C4-2B (cell line): ENCODE measurements around the gene VAC14.

Experiments
- H3K27ac ChIP-seq: fragments of 450-650 bp; 2 replicates; pipeline ENCODE4 v1.5.1; 2017
- ZFX ChIP-seq: fragments of 450-650 bp; IDR thresholded peaks from 2 replicates; pipeline ENCODE4 v1.6.1; 2017
- TF ChIP-seq, protein P1 (sequence below): fragments of 450-650 bp; conservative IDR thresholded peaks from 2 replicates; pipeline ENCODE4 v1.5.1; 2017; ENCODE audit warnings: mild to moderate bottlenecking

Gene VAC14

DNA sequence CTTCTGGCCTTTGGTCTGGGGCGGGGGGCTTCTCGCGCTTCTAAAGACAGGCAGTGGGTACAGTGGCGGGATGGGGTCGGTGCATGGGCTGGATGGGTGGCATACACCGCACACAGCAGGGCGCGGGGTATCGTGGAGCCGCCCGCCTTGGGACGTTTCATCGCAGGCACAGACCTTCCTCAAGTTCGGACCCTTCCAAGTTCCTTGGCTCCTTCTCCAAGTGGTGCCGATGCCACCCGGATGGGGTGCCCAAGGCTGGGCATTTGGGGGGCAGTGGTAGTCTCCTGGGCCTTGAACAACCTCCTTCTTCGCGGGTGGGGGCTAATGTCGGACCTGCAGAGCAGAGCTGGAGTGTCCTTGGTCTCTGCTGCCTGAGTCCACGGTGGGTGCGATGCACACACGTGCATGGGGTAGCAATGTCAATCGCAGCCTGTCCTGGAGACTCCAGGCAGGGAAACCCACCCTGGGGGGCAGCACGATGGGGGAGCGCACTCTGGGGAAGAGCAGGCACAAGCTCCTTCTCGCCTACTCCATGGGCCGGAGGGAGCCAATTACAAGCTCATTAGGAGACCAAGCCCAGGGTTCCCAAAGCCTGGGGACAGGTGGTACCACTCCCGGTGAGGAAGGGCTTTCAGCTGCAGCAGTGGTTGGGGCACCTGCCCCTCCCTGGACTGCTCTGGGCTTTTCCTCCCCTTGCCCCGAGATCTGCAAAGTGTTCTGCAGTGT is 114.4 kb downstream of the VAC14 start:
- TF ChIP-seq ZFX: no peak
- peak overlapping the region; percentile 81 for H3K27ac ChIP-seq

DNA sequence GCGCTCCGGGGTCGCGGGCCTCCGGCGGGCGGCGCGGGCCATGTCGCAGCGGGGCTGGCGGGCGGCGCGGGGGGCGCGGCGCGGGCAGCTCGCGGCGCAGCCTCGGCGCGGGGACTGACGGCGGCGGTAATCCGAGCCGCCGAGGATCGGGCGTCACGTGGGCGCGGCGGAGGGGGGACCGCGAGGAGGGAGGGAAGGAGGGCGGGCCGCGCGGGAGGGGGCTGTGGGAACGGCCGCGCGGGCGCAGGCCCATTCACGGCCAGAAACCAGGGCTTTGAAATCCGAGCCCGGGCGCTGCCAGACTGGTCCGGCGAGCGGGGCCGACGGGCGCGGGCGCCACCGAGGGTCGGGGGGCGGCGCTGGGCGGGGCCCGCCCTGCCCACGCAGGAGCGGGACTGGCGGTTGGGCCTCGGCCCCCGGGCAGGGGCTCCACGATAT is 115.0 kb downstream of the VAC14 start, which contains the start of gene MTSS2:
MTSS2 (minus strand) TSS at position 116 of the 438 bp plus-strand sequence. CDS start 262 bp downstream, outside the sequence.
- TF ChIP-seq, protein P1, sequence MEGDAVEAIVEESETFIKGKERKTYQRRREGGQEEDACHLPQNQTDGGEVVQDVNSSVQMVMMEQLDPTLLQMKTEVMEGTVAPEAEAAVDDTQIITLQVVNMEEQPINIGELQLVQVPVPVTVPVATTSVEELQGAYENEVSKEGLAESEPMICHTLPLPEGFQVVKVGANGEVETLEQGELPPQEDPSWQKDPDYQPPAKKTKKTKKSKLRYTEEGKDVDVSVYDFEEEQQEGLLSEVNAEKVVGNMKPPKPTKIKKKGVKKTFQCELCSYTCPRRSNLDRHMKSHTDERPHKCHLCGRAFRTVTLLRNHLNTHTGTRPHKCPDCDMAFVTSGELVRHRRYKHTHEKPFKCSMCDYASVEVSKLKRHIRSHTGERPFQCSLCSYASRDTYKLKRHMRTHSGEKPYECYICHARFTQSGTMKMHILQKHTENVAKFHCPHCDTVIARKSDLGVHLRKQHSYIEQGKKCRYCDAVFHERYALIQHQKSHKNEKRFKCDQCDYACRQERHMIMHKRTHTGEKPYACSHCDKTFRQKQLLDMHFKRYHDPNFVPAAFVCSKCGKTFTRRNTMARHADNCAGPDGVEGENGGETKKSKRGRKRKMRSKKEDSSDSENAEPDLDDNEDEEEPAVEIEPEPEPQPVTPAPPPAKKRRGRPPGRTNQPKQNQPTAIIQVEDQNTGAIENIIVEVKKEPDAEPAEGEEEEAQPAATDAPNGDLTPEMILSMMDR: no peak
- TF ChIP-seq ZFX: 0 out of 2 replicates have a peak, but pooled peaks have one; percentile 15
- peak within 1 kb of the TSS; percentile 81 for H3K27ac ChIP-seq

DNA sequence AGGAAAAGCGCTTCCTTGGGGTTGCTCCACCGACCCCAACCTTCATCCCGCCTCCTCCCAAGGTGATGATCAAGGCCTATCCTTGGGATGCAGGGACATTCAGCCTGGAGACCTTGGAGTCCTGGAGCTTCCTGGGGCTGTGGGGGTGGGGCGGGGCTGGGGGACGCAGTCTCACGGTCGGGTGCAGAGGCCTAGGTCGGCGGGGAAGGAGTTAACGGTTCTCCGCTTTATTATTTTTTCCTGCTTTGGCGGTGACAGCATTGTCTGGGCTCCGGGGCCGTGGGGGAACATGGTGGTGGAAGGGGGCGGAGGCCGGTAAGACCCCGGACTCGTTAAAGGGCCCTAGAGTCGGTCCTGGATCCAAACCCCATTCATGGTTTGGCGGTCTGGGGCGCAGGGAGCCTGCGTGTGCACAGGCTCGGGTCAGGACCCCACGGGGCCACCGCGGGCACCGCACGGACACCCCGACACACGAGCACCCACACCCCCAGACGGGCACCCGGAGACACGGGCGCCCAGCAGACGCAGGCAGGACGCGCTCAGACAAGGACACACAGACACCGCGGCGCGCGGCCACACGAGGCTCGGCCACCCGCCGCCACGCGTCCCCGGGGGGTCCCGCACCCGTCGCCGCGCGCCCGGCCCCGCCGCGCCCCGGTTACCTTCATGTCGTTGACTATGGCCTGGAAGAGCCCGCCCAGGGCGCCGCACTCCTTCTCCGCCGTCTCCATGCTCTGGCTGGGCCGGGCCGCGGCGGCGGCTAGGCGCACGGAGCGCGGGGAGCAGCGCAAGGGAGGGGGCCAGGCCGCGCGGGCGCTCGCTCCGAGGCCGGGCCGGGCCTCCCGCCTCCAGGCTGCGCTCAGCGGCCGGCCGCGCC is 115.7 kb downstream of the VAC14 start:
- H3K27ac ChIP-seq: peak overlapping the region; percentile 81
- TF ChIP-seq ZFX: peak; percentile 61; the same call in 1 of the 2 replicates
- TF ChIP-seq, protein P1: no peak

DNA sequence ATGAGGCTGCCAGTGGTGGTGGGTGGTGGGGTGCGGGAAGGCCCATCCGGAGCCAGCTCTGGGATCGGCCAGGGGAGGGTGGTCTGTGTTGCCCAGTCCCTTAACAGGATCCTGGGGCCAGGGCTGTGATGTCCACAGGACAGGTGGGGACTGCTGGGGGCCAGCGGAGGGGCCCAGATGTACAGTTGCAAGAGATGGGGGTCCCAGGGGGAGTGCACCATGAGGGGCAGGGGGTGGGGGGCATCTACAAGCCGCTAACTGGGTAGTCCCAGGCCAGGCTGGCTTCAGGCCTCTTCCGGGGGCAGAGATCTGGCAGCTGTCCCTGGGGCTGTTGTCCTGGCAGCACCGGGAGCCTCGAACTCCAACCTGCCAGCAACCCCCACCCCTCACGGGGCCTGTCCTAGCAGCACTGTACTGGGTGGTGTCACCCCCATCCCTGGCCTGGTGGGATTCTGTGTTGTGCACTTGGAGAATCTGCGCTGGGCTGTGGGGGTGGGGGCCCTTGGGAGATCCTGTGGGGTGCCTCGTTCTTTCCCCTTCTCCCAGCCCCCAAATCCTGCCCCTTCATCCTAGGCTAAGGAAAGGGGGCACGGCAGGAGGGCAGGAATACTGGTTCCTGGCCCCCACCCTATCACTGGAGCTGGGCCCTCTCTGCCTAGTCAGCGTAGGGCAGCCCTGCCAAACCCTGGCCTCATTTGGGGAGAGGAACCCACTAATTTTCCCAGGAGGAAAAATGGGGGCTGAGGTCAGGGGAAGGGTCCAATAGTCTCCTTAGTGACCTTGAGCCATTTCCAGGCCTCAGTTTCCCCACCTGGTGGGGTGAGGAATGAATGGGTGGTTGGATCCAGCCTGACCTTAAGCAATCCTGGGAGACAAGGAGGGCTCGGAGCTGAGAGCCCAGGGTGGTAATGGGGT is 116.6 kb downstream of the VAC14 start:
- peak overlapping the region; percentile 81 for H3K27ac ChIP-seq

DNA sequence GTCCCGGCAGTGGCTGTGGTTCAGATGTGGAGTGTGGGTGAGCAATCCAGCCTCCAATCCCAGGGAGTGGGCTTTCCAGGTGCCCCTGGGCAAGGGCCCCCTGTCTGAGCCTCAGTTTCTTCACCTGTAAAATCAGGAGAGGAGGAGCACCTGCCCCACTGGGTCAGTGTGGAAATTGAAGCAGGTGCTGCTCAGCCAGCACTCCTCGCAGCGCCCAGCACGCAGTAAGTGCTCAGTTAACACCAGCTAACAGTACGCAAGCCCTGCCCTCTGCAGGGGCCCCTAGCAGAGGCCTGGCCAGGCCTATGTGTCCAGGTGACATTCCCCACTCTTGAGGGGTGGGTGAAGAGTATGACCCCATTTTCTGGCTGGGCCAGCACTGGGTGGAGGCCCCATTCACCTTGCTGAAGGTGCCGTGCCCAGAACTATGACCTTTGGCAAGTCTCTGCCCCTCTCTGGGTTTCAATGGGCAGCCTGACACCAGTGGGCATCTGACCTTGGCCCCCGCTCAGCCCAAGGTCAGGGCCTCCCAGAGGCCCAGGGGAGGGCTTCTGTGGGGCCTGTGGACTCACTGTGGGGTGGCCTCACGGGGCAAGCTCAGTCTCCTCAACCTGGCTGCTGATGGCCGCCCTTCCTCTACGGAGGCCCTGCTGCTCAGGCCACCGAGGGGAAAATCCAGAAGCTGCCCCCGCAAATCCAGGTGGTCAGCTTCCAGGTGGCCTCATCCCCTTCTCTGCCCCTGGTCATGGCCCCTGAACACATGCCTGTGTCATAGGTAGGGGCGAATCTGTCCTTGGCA is 117.6 kb downstream of the VAC14 start:
- H3K27ac ChIP-seq: no peak overlapping the region

More for the DNA sequence above, 116.6 kb downstream of the VAC14 start:
- TF ChIP-seq ZFX: no peak
- TF ChIP-seq, protein P1: no peak

DNA sequence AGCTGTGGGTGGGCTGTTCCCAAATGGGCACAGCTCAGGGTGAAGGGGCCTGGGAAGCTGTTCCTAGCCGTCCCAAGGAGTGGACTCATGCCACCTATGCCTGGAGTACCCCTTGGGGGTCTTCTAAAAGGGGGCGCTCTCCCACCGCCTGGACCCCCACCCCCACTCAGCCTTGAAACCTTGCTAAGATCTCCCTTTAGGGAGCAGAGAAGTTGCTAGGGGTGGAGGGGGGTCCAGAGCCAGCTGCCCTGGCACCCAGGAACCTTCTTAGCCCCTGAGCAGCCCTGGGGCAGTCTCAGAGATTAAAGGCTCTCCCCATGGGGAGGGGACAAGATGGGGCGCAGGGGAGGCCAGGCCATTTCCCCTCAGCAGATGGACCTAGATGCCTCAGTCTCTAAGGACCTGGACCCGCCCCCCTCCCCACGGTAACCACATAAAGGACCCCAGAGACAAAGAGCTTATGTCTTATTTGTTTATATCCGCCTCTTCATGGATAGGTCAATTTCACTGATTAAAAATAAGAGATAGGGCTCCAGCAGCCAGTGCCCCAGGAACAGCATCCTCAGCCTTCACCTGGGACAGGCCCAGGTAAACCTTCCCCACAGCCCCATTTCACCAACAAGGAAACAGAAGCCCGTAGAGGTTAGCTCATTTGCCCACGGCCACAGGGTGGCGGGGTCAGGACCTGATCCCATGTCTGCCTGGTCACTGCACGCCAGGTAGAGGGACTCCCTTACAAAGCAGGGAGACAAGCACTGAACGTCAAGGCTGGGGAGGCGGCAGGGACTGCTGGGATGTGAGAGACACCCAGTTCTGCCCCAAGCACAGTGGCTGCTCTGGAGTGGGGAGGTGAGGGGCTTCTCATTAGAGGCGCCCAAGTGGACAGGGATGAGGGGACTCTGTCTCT is 118.5 kb downstream of the VAC14 start:
- no peak for TF ChIP-seq ZFX
- TF ChIP-seq, protein P1: no peak
- H3K27ac ChIP-seq: no peak overlapping the region

More for the DNA sequence above, 117.6 kb downstream of the VAC14 start:
- no peak for TF ChIP-seq ZFX
